ENCODE results near the gene CERS5.
A peak's percentile ranks its signal among the peaks of the same experiment; 100 is the strongest.
"Not testable (repeated sequence)": the region's sequence is repeated elsewhere in the genome, so short reads cannot be mapped to it uniquely, and the experiment has no call there.

The CERS5 gene

GRCh38 chr12:50187084-50187900, 20.1 kb upstream of the CERS5 start:
- DNase-seq (ENCODE audit: low read depth): peak; percentile 90

- DNase-seq (ENCODE audit: low read depth): no peak
Observed at GRCh38 chr12:50186681-50187080, 19.5 kb upstream of the CERS5 start.

GRCh38 chr12:50185970-50186663, 18.9 kb upstream of the CERS5 start:
- DNase-seq (ENCODE audit: low read depth): no peak

- no peak for DNase-seq (ENCODE audit: low read depth)
Observed at GRCh38 chr12:50185301-50185895, 18.2 kb upstream of the CERS5 start.

- no peak for DNase-seq (ENCODE audit: low read depth)
Observed at GRCh38 chr12:50184261-50184660, 17.1 kb upstream of the CERS5 start.

GRCh38 chr12:50182461-50182860, 15.3 kb upstream of the CERS5 start:
- no peak for DNase-seq (ENCODE audit: low read depth)

GRCh38 chr12:50181691-50182090, 14.5 kb upstream of the CERS5 start:
- DNase-seq (ENCODE audit: low read depth): no peak

- no peak for DNase-seq (ENCODE audit: low read depth)
Observed at GRCh38 chr12:50175716-50176026, 8.5 kb upstream of the CERS5 start.

- DNase-seq (ENCODE audit: low read depth): no peak
Observed at GRCh38 chr12:50174971-50175715, 8.0 kb upstream of the CERS5 start.

GRCh38 chr12:50166799-50167048, 445 bp downstream of the CERS5 start:
- no peak for DNase-seq (ENCODE audit: low read depth)

GRCh38 chr12:50164963-50165362, 2.2 kb downstream of the CERS5 start:
- DNase-seq (ENCODE audit: low read depth): no peak

GRCh38 chr12:50162230-50162629, 4.9 kb downstream of the CERS5 start:
- no peak for DNase-seq (ENCODE audit: low read depth)

GRCh38 chr12:50160643-50161042, 6.5 kb downstream of the CERS5 start:
- DNase-seq (ENCODE audit: low read depth): no peak

- no peak for DNase-seq (ENCODE audit: low read depth)
Observed at GRCh38 chr12:50157259-50157658, 9.9 kb downstream of the CERS5 start.

GRCh38 chr12:50156641-50157040, 10.5 kb downstream of the CERS5 start:
- no peak for DNase-seq (ENCODE audit: low read depth)

GRCh38 chr12:50154947-50155346, 12.2 kb downstream of the CERS5 start:
- DNase-seq (ENCODE audit: low read depth): not testable (repeated sequence)

- no peak for DNase-seq (ENCODE audit: low read depth)
Observed at GRCh38 chr12:50151047-50151687, 16.0 kb downstream of the CERS5 start.

- DNase-seq (ENCODE audit: low read depth): no peak
Observed at GRCh38 chr12:50149311-50149710, 17.9 kb downstream of the CERS5 start.

- DNase-seq (ENCODE audit: low read depth): not testable (repeated sequence)
Observed at GRCh38 chr12:50148011-50148410, 19.2 kb downstream of the CERS5 start.

GRCh38 chr12:50147281-50147680, 19.9 kb downstream of the CERS5 start:
- DNase-seq (ENCODE audit: low read depth): no peak

- no peak for DNase-seq (ENCODE audit: low read depth)
Observed at GRCh38 chr12:50145439-50145838, 21.7 kb downstream of the CERS5 start.

GRCh38 chr12:50142993-50143392, 24.2 kb downstream of the CERS5 start:
- DNase-seq (ENCODE audit: low read depth): no peak
